Measurements from ENCODE around the gene INTS3.

INTS3 gene

GRCh38 chr1:153684892-153685291 lies 43.0 kb upstream of the INTS3 start:
- in situ Hi-C loops (cut with MboI; ENCODE audit: low sequenced_read_pairs, unreplicated experiment): no loop called here
- TF ChIP-seq CTCF (IDR thresholded peaks at IDR 0.05; ENCODE audit: borderline replicate concordance, control extremely low read depth, extremely low read depth, insufficient read depth, missing control alignments): no peak
- DNase-seq (ENCODE audit: low spot score): no peak

GRCh38 chr1:153685544-153686340 lies 42.1 kb upstream of the INTS3 start:
- in situ Hi-C loops (cut with MboI; ENCODE audit: low sequenced_read_pairs, unreplicated experiment): no loop called here
- peak; percentile 9 for DNase-seq (ENCODE audit: low spot score)
- no peak for TF ChIP-seq CTCF (IDR thresholded peaks at IDR 0.05; ENCODE audit: borderline replicate concordance, control extremely low read depth, extremely low read depth, insufficient read depth, missing control alignments)

GRCh38 chr1:153687346-153688125 lies 40.3 kb upstream of the INTS3 start:
- no peak for TF ChIP-seq CTCF (IDR thresholded peaks at IDR 0.05; ENCODE audit: borderline replicate concordance, control extremely low read depth, extremely low read depth, insufficient read depth, missing control alignments)
- in situ Hi-C loops (cut with MboI; ENCODE audit: low sequenced_read_pairs, unreplicated experiment): no loop called here
- peak; percentile 26 for DNase-seq (ENCODE audit: low spot score)

- in situ Hi-C loops (cut with MboI; ENCODE audit: low sequenced_read_pairs, unreplicated experiment): no loop called here
- no peak for TF ChIP-seq CTCF (IDR thresholded peaks at IDR 0.05; ENCODE audit: borderline replicate concordance, control extremely low read depth, extremely low read depth, insufficient read depth, missing control alignments)
- DNase-seq (ENCODE audit: low spot score): peak; percentile 20
Measured at GRCh38 chr1:153688276-153688675, 39.6 kb upstream of the INTS3 start.

GRCh38 chr1:153688736-153689328 lies 39.0 kb upstream of the INTS3 start:
- DNase-seq (ENCODE audit: low spot score): no peak
- no peak for TF ChIP-seq CTCF (IDR thresholded peaks at IDR 0.05; ENCODE audit: borderline replicate concordance, control extremely low read depth, extremely low read depth, insufficient read depth, missing control alignments)
- in situ Hi-C loops (cut with MboI; ENCODE audit: low sequenced_read_pairs, unreplicated experiment): no loop called here

GRCh38 chr1:153693466-153693865 lies 34.4 kb upstream of the INTS3 start:
- in situ Hi-C loops (cut with MboI; ENCODE audit: low sequenced_read_pairs, unreplicated experiment): no loop called here
- TF ChIP-seq CTCF (IDR thresholded peaks at IDR 0.05; ENCODE audit: borderline replicate concordance, control extremely low read depth, extremely low read depth, insufficient read depth, missing control alignments): no peak
- no peak for DNase-seq (ENCODE audit: low spot score)

Measured in GM13976 (cell line).